Heart right ventricle (tissue), 16 donors: ENCODE data around the gene ZNF555. TPM values are rescaled to one million over a fixed set of nuclear protein-coding genes. Genes with fewer than 3 reads are reported as not detected.

ENCODE experiments used
- ATAC-seq, 8 donors: fragments of 200-7000 bp; cut with Tn5 transposase; one replicate each; pipeline ENCODE4 v1.9.1; 2020; ENCODE audit warnings: mild to moderate bottlenecking in 8 of 8, moderate library complexity in 8 of 8, moderate number of reproducible peaks in 1 of 8
- DNase-seq, 2 donors: peaks; one replicate each; pipeline ENCODE4 v3.0.0-alpha.2; 2020
- H3K27ac ChIP-seq, 10 donors: fragments of 200-600 bp; sonication (generic) in 2 of 10; one replicate each; pipeline versions ENCODE4 v1.5.0 to v1.8.0; 2020 to 2022; ENCODE audit warnings: mild to moderate bottlenecking in 3 of 10
- H3K27me3 ChIP-seq, 7 donors: fragments of 200-600 bp; one replicate each; pipeline ENCODE4 v1.8.0; 2021 to 2022; ENCODE audit warnings: mild to moderate bottlenecking in 2 of 7
- H3K36me3 ChIP-seq, 9 donors: fragments of 200-600 bp; sonication (generic) in 1 of 9; one replicate each; pipeline versions ENCODE4 v1.5.0 to v1.8.0; 2020 to 2022; ENCODE audit warnings: mild to moderate bottlenecking in 2 of 9
- H3K4me1 ChIP-seq, 9 donors: fragments of 200-600 bp; sonication (generic) in 1 of 9; one replicate each; pipeline versions ENCODE4 v1.5.0 to v1.8.0; 2020 to 2022; ENCODE audit warnings: mild to moderate bottlenecking in 4 of 9
- H3K4me3 ChIP-seq, 10 donors: fragments of 200-600 bp; sonication (generic) in 2 of 10; one replicate each; pipeline versions ENCODE4 v1.5.0 to v1.8.0; 2020 to 2022; ENCODE audit warnings: mild to moderate bottlenecking in 7 of 10, moderate library complexity in 2 of 10
- H3K9me3 ChIP-seq, 11 donors: fragments of 200-600 bp in 10 of 11; sonication (generic) in 2 of 11; one replicate each; pipeline versions ENCODE4 v1.5.0 to v1.8.0; 2013 to 2022; ENCODE audit warnings: mild to moderate bottlenecking in 2 of 11, control low read depth in 1 of 11, moderate library complexity in 1 of 11
- CTCF ChIP-seq, 9 donors: fragments of 200-600 bp; sonication (generic) in 2 of 9; IDR thresholded peaks; one replicate each; pipeline versions ENCODE4 v1.5.0 to v1.8.0; 2021 to 2022; ENCODE audit warnings: antibody characterized with exemption in 9 of 9, mild to moderate bottlenecking in 5 of 9, moderate library complexity in 1 of 9
- WGBS, 2 donors: extraction: QIAGEN DNeasy Blood & Tissue Kit; methylation state at CpG; one replicate each; pipeline ENCODE4 v1.1.7; 2013; ENCODE audit warnings: inconsistent platforms in 1 of 2; 5-methylcytosine and 5-hydroxymethylcytosine counted together
- intact Hi-C, 10 donors: fragments of 100-400 bp; cut with DNase I; formaldehyde crosslinking; loops; one replicate each; pipeline versions ENCODE4 v1.11.1 to v1.14.2; 2022
- polyA plus RNA-seq, 2 donors: library from polyadenylated mRNA; stranded (reverse); fragments of 200-250 nt; gene quantifications; one replicate each; pipeline ENCODE4 v1.2.3, GENCODE V29; 2013
- total RNA-seq, 10 donors: library from RNA; stranded (reverse); fragmentation: NEBNext Ultra II Directional in 3 of 10; extraction: Animal tissue kit (Norgen Biotek cat#: 25700) in 3 of 10; gene quantifications; one replicate each; pipeline versions ENCODE4 v1.2.1 to v1.2.4, GENCODE V29; 2021 to 2023
- donor health status: Arrhythmogenic right ventricular cardiomyopathy.
- donor health status: ischemic (EF 13 %, LVEDD 7.1; RV severe dilation, severe dysfunction).
- donor health status: healthy with polysubstance abuse.
- donor health status: DM: no; HTN: yes; CAD: no.
- donor health status: DM: no; HTN: no; CAD: no.
- donor health status: ischemic (EF 25% LVEDD 6.9; RV normal size, moderate dysfunction).
- donor health status: ischemic (EF 25% LVEDD 5.7; RV mildly dilated, moderate dysfunction).
- donor health status: healthy.
- donor health status: DM: yes; HTN: yes; CAD: no.
- donor health status: Ischemic cardiomyopathy.
- donor health status: ischemic (EF 35%, LVEDD 5.7; RV mildly dilated, moderate dysfunction).
- donor health status: nonischemic (EF 11% LVEDD 7.7; RV severe dilation, severe dysfunction).
- donor health status: DM: yes; HTN: yes; CAD: no.
- donor health status: PGD.
- donor health status: ischemic (EF 29% LVEDD 5.4; RV normal size, mild dysfunction).
- donor health status: nonischemic (EF 23%, LVEDD 6.1; RV moderate dilation, normal function).

ZNF555 gene
- total and polyA plus RNA-seq, 12 donors, result 2.6 to 11.3 (median 8.2) TPM

DNA sequence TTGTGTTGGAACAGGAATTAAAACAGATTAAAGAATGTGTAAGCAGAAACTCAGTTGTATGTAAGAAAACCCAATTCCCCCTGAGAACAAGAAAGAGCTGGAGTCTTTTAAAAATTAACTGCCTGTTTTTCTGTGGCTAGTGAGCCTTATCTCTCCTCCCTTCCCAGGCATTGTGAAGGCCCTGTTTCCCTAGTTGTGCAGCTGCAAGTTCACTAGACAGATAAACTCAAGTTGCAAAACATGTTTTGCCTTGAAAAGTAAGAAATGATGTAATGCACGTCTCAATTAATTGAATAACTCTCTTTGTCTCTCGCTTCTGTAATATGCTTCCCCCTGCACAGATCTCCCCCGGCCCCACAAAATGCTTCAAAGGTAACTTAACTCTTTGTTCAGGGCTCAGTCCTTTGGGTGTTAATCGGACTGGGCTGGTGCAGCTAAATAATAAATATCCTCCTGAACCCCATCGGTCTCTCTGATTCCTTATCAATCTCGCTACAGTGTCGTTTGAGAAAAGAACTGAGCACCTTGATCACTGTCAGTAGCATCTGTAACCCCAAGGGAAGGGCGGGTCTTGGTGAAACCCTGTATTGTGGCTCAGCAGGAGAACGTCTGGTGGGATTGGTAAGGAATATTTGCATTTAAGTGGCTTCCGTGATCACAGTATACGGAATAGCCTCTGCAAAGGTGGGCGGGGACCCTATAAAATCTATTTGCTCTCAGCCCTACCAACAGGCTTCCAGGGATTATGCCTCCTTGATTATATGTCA, 24.2 kb downstream of the ZNF555 start:
- H3K4me1 ChIP-seq, result no peaks in the 10 kb centered on the region
- DNase-seq (no peak), ATAC-seq (no peak)
- no peaks in the 10 kb centered on the region for H3K27me3 ChIP-seq
- no peak overlapping the region for H3K4me3 ChIP-seq
- no peak for TF ChIP-seq CTCF (IDR thresholded peaks at IDR 0.05)
- whole genome bisulfite sequencing, 2 donors, result 43 to 57% methylated on average over 12 of the region's 12 CpGs
- no peaks in the 10 kb centered on the region for H3K36me3 ChIP-seq
- H3K27ac ChIP-seq, result no peak overlapping the region
- peaks cover 0 to 12% (median 0%) of the 10 kb centered on the region in 11 donors for H3K9me3 ChIP-seq
- intact Hi-C loops, result no loop called here

GRCh38 chr19:2866495-2867024, 25.3 kb downstream of the ZNF555 start:
- TF ChIP-seq CTCF (IDR thresholded peaks at IDR 0.05), result no peak
- 73 to 82% methylated on average over 8 of the region's 8 CpGs for WGBS, 2 donors
- Histone ChIP-seq H3K9me3 (peaks cover 0 to 8% (median 0%) of the 10 kb centered on the region in 11 donors), H3K36me3 (no peaks in the 10 kb centered on the region), H3K27ac (no peak overlapping the region), H3K4me1 (no peaks in the 10 kb centered on the region), H3K4me3 (no peak overlapping the region), H3K27me3 (no peaks in the 10 kb centered on the region)
- intact Hi-C loops, result no loop called here
- DNase-seq (no peak), ATAC-seq (no peak)

DNA sequence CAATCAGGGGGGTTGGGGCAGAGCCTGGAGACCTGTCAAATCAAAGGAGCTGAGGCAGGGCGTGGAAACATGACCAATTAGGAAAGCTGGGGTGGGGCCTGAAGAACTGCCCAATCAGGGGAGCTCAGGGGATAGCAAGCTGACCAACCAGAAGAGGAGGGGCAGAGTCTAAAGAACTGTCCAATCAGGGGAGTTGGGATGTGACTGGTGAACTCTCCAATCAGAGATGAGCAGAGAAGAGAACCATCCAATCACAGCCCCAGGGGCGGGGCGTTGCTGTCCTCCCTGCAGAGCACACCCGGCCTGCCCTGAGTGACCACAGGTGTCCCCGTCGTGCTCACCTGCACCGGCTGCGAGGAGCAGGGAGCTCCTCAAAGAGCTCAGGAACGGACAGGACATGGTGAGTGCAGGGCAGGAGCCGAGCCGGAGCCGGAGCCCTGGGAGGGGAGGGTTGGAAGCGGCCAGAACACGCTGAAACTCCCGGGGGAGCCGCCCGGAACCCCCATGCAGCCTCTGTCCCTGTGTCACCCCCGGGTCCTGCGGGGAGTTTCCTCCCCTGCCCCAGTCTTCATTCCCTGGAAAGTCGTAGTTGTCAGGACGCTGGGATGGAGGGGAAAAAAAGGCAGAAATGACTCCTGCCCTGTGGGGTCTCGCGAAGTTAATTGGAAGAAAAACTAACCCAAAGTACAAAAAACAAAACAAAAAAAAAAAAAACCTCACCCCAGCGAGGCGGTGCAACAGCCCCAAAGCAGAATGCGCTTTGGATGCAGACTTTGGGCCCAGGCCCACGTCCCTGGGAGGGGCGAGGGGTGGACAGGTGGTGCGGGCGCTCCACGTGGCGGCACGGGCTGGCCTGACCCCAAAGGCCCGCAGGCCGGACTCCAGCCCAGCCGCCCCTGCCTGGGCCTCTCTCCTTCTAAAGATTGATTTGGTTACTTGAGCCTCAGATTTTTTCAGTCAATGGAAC, 26.0 kb downstream of the ZNF555 start, which contains the start of gene ZNF556:
Gene ZNF556, plus strand, starts transcription at position 311 of the 967 bp plus-strand sequence. Its CDS starts 87 bp downstream, at position 398.
- TF ChIP-seq CTCF (IDR thresholded peaks at IDR 0.05), result no peak
- 83 to 86% methylated on average over 36 of the region's 36 CpGs for WGBS, 2 donors
- peak in 3 of 8 donors; percentile 35 to 58 (median 42) for ATAC-seq
- Histone ChIP-seq H3K4me1 (no peaks in the 10 kb centered on the region), H3K9me3 (peaks cover 0 to 12% (median 0%) of the 10 kb centered on the region in 11 donors), H3K36me3 (no peaks in the 10 kb centered on the region), H3K27me3 (no peaks in the 10 kb centered on the region), H3K27ac (no peak within 1 kb of the TSS), H3K4me3 (no peak within 1 kb of the TSS)
- intact Hi-C loops, result no loop called here
- DNase-seq, result no peak

DNA sequence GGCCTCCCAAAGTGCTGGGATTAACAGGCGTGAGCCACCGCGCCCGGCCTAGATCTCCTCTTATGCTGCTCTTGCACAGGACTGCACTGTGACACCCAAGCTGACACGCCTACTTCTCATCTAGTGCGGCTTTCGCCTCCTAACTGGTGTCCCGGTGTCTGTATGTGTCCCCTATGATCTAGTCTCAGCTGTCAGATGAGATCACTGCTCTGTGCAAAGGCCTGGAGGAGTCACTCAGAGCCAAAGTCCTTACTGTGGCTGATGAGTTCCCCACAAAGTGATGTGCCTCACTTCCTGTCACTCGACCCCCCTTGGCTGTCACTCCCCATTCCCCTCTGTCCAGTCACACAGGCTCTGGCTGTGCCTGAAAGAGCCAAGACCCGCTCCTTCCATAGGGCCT, 28.3 kb downstream of the ZNF555 start:
- 82 to 85% methylated on average over 10 of the region's 10 CpGs for WGBS, 2 donors
- no peak for TF ChIP-seq CTCF (IDR thresholded peaks at IDR 0.05)
- intact Hi-C loops, result loop anchor here in 7 of 10 donors (5.0 to 10.0 kb wide), 2 partner anchors 222 to 225 kb away; no protein-coding TSS in a partner anchor

More for the DNA sequence above, 28.3 kb downstream of the ZNF555 start:
- DNase-seq (no peak), ATAC-seq (no peak)
- peaks cover 0 to 12% (median 0%) of the 10 kb centered on the region in 11 donors for H3K9me3 ChIP-seq
- H3K27ac ChIP-seq, result no peak overlapping the region
- no peaks in the 10 kb centered on the region for H3K4me1 ChIP-seq
- no peaks in the 10 kb centered on the region for H3K27me3 ChIP-seq
- H3K4me3 ChIP-seq, result no peak overlapping the region
- H3K36me3 ChIP-seq, result no peaks in the 10 kb centered on the region
